Measurements from ENCODE around the gene CBX6. TPM values are rescaled to one million over a fixed set of nuclear protein-coding genes. Genes with fewer than 3 reads are reported as not detected.

The CBX6 gene
- total RNA-seq, 1 experiment from 2014 or later = 31.4 TPM

- no CpG with 5 or more reads among the region's 9 CpGs for WGBS (ENCODE audit: extremely low coverage, insufficient read length, low lambda C conversion rate)
- Histone ChIP-seq H2BK5ac (ENCODE audit: insufficient read length, low read length) (no peak overlapping the region), H3K9ac (ENCODE audit: extremely low read depth, insufficient read length, low read length) (no peak overlapping the region), H4K20me1 (ENCODE audit: control insufficient read depth, insufficient read depth, insufficient read length) (no peaks in the 10 kb centered on the region), H4K8ac (replicated peaks; ENCODE audit: insufficient read length, low read depth, low read length) (no peak overlapping the region), H2BK20ac (ENCODE audit: low read depth, low read length, poor library complexity, severe bottlenecking) (no peak overlapping the region), H3K18ac (ENCODE audit: insufficient read length, low read depth, low read length) (no peak overlapping the region), H4K5ac (ENCODE audit: insufficient read length, low read depth, low read length) (no peak overlapping the region), H3K56ac (ENCODE audit: insufficient read length, low read depth, low read length) (no peak overlapping the region), H3K4me1 (ENCODE audit: insufficient read depth, low read length) (peaks cover 7% of the 10 kb centered on the region; the same call in 1 of the 2 replicates), H4K91ac (ENCODE audit: insufficient read length, low read depth, low read length) (no peak overlapping the region), H3T11ph (ENCODE audit: low read length) (no peak overlapping the region), H2AK5ac (ENCODE audit: insufficient read length, low read length) (no peak overlapping the region), H3K79me1 (ENCODE audit: insufficient read depth, low read depth, low read length, poor library complexity, severe bottlenecking) (peaks cover 5% of the 10 kb centered on the region), H3K23ac (ENCODE audit: insufficient read length, low read depth, low read length) (no peak overlapping the region), H3K23me2 (ENCODE audit: insufficient read length, low read depth, low read length, poor library complexity, severe bottlenecking) (peaks cover 11% of the 10 kb centered on the region), H2BK12ac (ENCODE audit: insufficient read length, low read depth, low read length) (no peak overlapping the region), H3K9me3 (ENCODE audit: control insufficient read depth, low read depth, low read length) (no peaks in the 10 kb centered on the region), H3K79me2 (ENCODE audit: insufficient read depth, low read length) (no peaks in the 10 kb centered on the region; the same call in 1 of the 2 replicates), H2BK120ac (ENCODE audit: low read depth, low read length, poor library complexity, severe bottlenecking) (no peak overlapping the region), H3K4ac (ENCODE audit: low read depth, low read length) (no peak overlapping the region), H3K14ac (ENCODE audit: insufficient read depth, low read length) (no peak overlapping the region), H3K27me3 (ENCODE audit: insufficient read depth, low read length) (no peaks in the 10 kb centered on the region), H2BK15ac (ENCODE audit: low read depth, low read length) (no peak overlapping the region), H2AFZ (ENCODE audit: low read length) (no peak overlapping the region), H3K27ac (ENCODE audit: insufficient read length, low read depth, low read length) (no peak overlapping the region), H3K4me2 (ENCODE audit: insufficient read depth, insufficient read length, low read length) (peak overlapping the region; percentile 57)
- Mint-ChIP-seq H3K9me3 (no peaks in the 10 kb centered on the region; a peak in 1 of 5 replicates), H3K4me3 (peak overlapping the region; percentile 90 to 95), H3K4me1 (peaks cover 37 to 38% of the 10 kb centered on the region in 2 experiments), H3K27ac (peak overlapping the region in 1 of 3 experiments; percentile 98; a peak in 1 of 7 replicates), H3K27me3 (ENCODE audit: low read depth) (peaks cover 29% of the 10 kb centered on the region), H3K36me3 (ENCODE audit: insufficient read depth in 1 of 3, low read depth in 3 of 3) (peaks cover 2 to 12% (median 12%) of the 10 kb centered on the region in 3 experiments; a peak in 6 of 7 replicates)
- no peak for DNase-seq
- no peak for TF ChIP-seq CTCF (conservative IDR thresholded peaks at IDR 0.05)
Measured at GRCh38 chr22:38873469-38874411, 1.7 kb upstream of the CBX6 start.
